IPS DF 19.7 (cell line): Measurements from ENCODE around the gene SLC12A8.

Source experiments
- DNase-seq: peaks from one replicate; pipeline ENCODE4 v3.0.0-alpha.2; 2013; ENCODE audit warnings: low read depth, low spot score

Gene SLC12A8

GRCh38 chr3:125055331-125055912 lies 157.1 kb downstream of the SLC12A8 start:
- no peak for DNase-seq

GRCh38 chr3:125054449-125055329 lies 157.9 kb downstream of the SLC12A8 start:
- DNase-seq, result no peak

- DNase-seq, result no peak
Observed at GRCh38 chr3:125054062-125054448, 158.5 kb downstream of the SLC12A8 start.

GRCh38 chr3:125053304-125053699 lies 159.2 kb downstream of the SLC12A8 start:
- no peak for DNase-seq

- DNase-seq, result no peak
Observed at GRCh38 chr3:125052624-125053303, 159.8 kb downstream of the SLC12A8 start.

GRCh38 chr3:125051715-125052581 lies 160.6 kb downstream of the SLC12A8 start:
- DNase-seq, result no peak

GRCh38 chr3:125051205-125051604 lies 161.3 kb downstream of the SLC12A8 start:
- DNase-seq, result no peak

GRCh38 chr3:125050488-125051090 lies 162.0 kb downstream of the SLC12A8 start:
- no peak for DNase-seq

GRCh38 chr3:125048282-125048681 lies 164.3 kb downstream of the SLC12A8 start:
- no peak for DNase-seq

- no peak for DNase-seq
Observed at GRCh38 chr3:125045965-125046364, 166.6 kb downstream of the SLC12A8 start.

GRCh38 chr3:125045194-125045593 lies 167.4 kb downstream of the SLC12A8 start:
- no peak for DNase-seq

- DNase-seq, result no peak
Observed at GRCh38 chr3:125043599-125044151, 168.9 kb downstream of the SLC12A8 start.

GRCh38 chr3:125042725-125043406 lies 169.7 kb downstream of the SLC12A8 start:
- no peak for DNase-seq

- no peak for DNase-seq
Observed at GRCh38 chr3:125039131-125040100, 173.1 kb downstream of the SLC12A8 start.

GRCh38 chr3:125037498-125038150 lies 174.9 kb downstream of the SLC12A8 start:
- DNase-seq, result no peak

- no peak for DNase-seq
Observed at GRCh38 chr3:125035217-125035616, 177.3 kb downstream of the SLC12A8 start.

GRCh38 chr3:125033616-125034015 lies 178.9 kb downstream of the SLC12A8 start:
- DNase-seq, result no peak

GRCh38 chr3:125033135-125033534 lies 179.4 kb downstream of the SLC12A8 start:
- no peak for DNase-seq

- no peak for DNase-seq
Observed at GRCh38 chr3:125032683-125033082, 179.9 kb downstream of the SLC12A8 start.
